ENCODE measurements around the gene CCDC102A.

GRCh38 chr16:57501492-57501891 lies 34.9 kb downstream of the CCDC102A start:
- TF ChIP-seq CHD2 (IDR thresholded peaks at IDR 0.05; ENCODE audit: borderline replicate concordance, low read depth, low read length) (no peak), FOXM1 (IDR thresholded peaks at IDR 0.05; ENCODE audit: low read depth, low read length) (no peak), CTCF (IDR thresholded peaks at IDR 0.05 in 2 of 3, conservative IDR thresholded peaks at IDR 0.05 in 1 of 3; ENCODE audit: control insufficient read depth in 2 of 3, extremely low read depth in 1 of 3, insufficient read depth in 1 of 3, low read depth in 3 of 3, low read length in 3 of 3) (no peak), KDM1A (IDR thresholded peaks at IDR 0.05; ENCODE audit: borderline replicate concordance) (no peak), ZNF274 (IDR thresholded peaks at IDR 0.05; ENCODE audit: insufficient read depth, insufficient read length) (no peak), NRF1 (conservative IDR thresholded peaks at IDR 0.05; ENCODE audit: low read depth, low read length) (no peak), POLR2AphosphoS2 (IDR thresholded peaks at IDR 0.05; ENCODE audit: low read depth, low read length) (no peak), EZH2 (IDR thresholded peaks at IDR 0.05; ENCODE audit: borderline replicate concordance, control insufficient read depth, low read depth, low read length) (no peak), SP1 (IDR thresholded peaks at IDR 0.05; ENCODE audit: low read depth, low read length) (no peak), YY1 (IDR thresholded peaks at IDR 0.05; ENCODE audit: low read depth, low read length) (no peak), ZNF24 (IDR thresholded peaks at IDR 0.05) (no peak), SREBF2 (IDR thresholded peaks at IDR 0.05; ENCODE audit: low read length) (no peak), IKZF1 (conservative IDR thresholded peaks at IDR 0.05) (no peak), POLR2AphosphoS5 (IDR thresholded peaks at IDR 0.05; ENCODE audit: low read length) (no peak)

Measured in GM12878 (cell line).